Bone marrow (tissue), 2 donors: ENCODE measurements around the gene PNPLA3.

Experiments used
- DNase-seq, 2 donors: peaks; one replicate each; lab custom pipeline; 2025; lab: John Stamatoyannopoulos, UW

PNPLA3 gene

DNA sequence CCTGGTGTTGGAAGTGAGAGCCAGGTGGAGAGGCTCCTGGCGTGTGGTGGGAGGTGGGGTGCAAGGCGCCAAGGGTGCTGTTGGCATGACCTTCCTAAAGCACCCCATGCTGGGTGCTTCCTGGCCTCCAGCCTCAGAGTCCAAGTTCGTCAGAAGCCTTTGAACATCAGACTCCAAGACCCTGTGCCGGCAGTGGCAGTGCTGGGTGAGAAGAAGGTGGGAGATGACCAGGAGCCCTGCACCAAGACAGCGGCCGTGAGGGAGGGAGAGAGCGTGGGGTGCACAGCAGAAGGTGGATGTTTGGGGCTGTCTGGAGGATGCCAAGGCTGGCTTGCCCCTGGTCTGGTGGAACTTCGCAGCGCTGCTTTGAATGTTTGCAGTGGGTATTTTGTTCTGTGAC, 70.8 kb downstream of the PNPLA3 start:
- no peak for DNase-seq

DNA sequence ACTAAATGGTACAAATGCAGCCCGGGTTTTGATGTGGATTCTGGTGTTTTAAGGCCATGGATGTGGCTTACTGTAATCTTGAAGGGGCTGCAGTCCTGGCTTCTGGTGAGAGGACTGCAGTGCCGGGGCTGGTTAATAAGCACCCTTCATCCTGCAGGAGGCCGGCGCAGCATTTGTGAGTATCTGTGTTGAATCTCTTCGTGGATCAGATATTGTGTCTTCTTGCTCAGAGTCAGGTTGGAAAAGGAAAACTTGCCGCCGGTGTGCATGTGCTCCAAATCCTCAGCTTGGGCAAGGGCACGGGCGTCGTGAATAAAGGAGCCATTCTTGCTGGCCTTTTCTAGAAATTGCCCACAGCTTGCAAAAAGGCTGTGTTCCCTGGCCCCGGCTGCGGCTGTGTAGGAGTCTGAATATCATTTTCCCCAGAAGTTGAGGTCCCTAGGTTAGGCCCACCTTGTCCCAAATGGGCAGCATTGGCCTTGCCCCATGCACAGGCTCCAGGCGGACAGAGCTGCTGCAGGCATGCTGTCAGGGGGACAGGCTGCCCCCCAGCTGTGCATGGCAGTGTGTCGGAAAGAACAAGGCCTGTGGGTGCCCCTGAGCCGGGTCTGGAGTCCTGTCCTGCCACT, 71.6 kb downstream of the PNPLA3 start:
- no peak for DNase-seq

DNA sequence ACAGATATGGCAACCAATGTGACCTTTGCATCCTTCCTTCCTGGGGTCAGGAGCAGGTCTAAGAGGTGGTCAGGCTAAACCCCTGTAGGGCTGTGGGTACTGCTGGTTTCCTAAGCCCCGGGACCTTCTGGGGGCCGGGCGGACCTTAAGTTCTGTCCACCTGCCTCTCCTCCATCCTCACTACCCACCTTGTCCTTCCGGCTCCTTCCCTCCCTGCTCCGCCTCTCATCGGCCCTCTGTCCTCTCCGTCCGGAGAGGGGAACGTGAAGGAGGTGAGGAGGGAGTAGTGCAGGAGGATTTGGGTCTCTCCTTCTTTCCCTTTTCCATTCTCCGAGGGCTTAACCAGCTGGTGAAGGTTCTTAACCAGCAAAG, 72.2 kb downstream of the PNPLA3 start:
- no peak for DNase-seq

DNA sequence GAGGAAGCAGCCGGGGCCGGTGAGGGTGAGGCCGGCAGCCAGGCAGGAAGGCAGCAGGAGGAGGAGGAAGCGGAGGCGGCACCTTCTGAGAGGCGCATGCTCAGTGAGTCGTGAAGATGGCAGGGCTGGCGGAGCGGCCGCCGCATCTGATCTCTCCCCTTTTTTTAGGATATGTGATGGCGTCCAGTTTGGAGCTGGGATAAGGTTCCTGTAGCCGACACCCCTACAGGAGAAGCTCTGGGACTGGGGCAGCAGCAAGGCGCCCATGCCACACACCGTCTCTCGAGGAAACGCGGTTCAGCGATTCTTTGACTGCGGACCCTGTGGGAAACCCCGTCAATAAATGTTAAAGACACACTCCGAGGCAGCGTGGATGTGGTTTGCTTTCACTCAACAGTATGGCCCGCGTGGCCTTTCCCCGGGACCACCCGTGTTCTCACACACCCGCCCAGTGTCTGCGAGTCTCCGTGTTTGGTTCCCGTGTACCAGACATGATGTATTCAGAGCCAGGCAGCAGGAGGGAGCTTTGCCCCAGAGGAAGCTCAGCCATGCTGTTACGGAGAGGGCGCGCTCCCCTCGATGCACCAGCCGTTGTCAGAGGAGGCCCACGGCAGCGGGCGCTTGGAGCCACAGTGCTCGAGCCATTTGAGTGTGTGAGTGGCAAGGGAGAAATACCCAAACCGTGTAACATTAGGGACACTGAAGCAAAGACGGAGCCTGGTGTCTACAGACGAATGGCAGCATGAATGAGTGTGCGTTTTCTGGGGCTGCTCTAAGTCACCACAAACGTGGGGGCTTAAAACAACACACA, 72.8 kb downstream of the PNPLA3 start:
- peak; percentile 15 to 41 for DNase-seq

DNA sequence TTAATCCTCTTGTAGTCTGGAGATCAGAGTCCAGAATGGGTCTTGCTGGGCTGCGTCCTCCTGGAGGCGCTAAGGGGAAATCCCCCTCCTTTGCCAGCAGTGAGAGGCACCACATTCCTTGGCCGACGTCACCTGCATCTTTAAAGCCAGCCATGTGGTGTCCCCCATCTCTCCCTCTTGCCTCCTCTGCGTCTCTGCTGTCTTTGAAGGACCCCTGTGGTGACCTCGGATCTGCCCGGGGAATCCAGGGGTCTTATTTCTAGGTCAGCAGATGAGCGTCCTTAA, 73.3 kb downstream of the PNPLA3 start:
- no peak for DNase-seq
